HepG2 (cell line): Measurements from ENCODE around the gene AP3D1. TPM values are rescaled to one million over a fixed set of nuclear protein-coding genes. Genes with fewer than 3 reads are reported as not detected.

ENCODE experiments used
- BATF2 ChIP-seq: sonication (generic); formaldehyde crosslinking; IDR thresholded peaks from 2 replicates; pipeline ENCODE4 v1.8.0; 2022; ENCODE audit warnings: mild to moderate bottlenecking, missing genetic modification reagents, moderate library complexity
- CENPT ChIP-seq: sonication (generic); formaldehyde crosslinking; IDR thresholded peaks from 2 replicates; pipeline ENCODE4 v1.8.0; 2022; ENCODE audit warnings: low read depth, mild to moderate bottlenecking, moderate library complexity, missing genetic modification reagents
- FOSL1 ChIP-seq: sonication (generic); formaldehyde crosslinking; IDR thresholded peaks from 2 replicates; pipeline ENCODE4 v1.9.0; 2021; ENCODE audit warnings: missing genetic modification reagents, borderline replicate concordance
- GATA4 ChIP-seq: sonication (generic); IDR thresholded peaks from 2 replicates; pipeline ENCODE4 v1.6.1; 2016; ENCODE audit warnings: antibody characterized with exemption, low read depth, borderline replicate concordance
- GTF2F1 ChIP-seq: fragments of 150-350 bp; IDR thresholded peaks from 2 replicates; pipeline ENCODE4 v1.6.1; 2014; ENCODE audit warnings: low read length
- HNF4G ChIP-seq, 2 experiments: sonication (generic) in 1 of 2; formaldehyde crosslinking in 1 of 2; IDR thresholded peaks; 2 replicates each; pipeline versions ENCODE4 v1.4.0 to v1.6.1; 2011 to 2020; ENCODE audit warnings: borderline replicate concordance in 2 of 2, low read depth in 2 of 2, mild to moderate bottlenecking in 2 of 2, low read length in 1 of 2, missing genetic modification reagents in 1 of 2, moderate library complexity in 1 of 2
- MAFG ChIP-seq: sonication (generic); formaldehyde crosslinking; IDR thresholded peaks from 2 replicates; pipeline ENCODE4 v1.5.1; 2020; ENCODE audit warnings: mild to moderate bottlenecking, missing genetic modification reagents
- NFKB2 ChIP-seq: sonication (generic); formaldehyde crosslinking; IDR thresholded peaks from 2 replicates; pipeline ENCODE4 v1.4.0; 2020; ENCODE audit warnings: missing genetic modification reagents, borderline replicate concordance
- PRDM10 ChIP-seq: sonication (generic); formaldehyde crosslinking; IDR thresholded peaks from 2 replicates; pipeline ENCODE4 v1.4.0; 2020; ENCODE audit warnings: low read depth, missing genetic modification reagents
- SIN3A ChIP-seq: IDR thresholded peaks from 2 replicates; pipeline ENCODE4 v1.6.1; 2011; ENCODE audit warnings: low read depth, mild to moderate bottlenecking, control low read depth, low read length, borderline replicate concordance
- SP140L ChIP-seq: sonication (generic); formaldehyde crosslinking; IDR thresholded peaks from 2 replicates; pipeline ENCODE4 v1.4.0; 2020; ENCODE audit warnings: missing genetic modification reagents, borderline replicate concordance
- TBX2 ChIP-seq: sonication (generic); formaldehyde crosslinking; IDR thresholded peaks from 2 replicates; pipeline ENCODE4 v1.5.0; 2020; ENCODE audit warnings: missing genetic modification reagents, mild to moderate bottlenecking, borderline replicate concordance
- ZFP37 ChIP-seq: sonication (generic); formaldehyde crosslinking; IDR thresholded peaks from 2 replicates; pipeline ENCODE4 v1.4.0; 2020; ENCODE audit warnings: missing genetic modification reagents, borderline replicate concordance
- ZNF124 ChIP-seq: sonication (generic); formaldehyde crosslinking; IDR thresholded peaks from 2 replicates; pipeline ENCODE4 v1.4.0; 2020; ENCODE audit warnings: missing genetic modification reagents
- ZNF180 ChIP-seq: sonication (generic); formaldehyde crosslinking; IDR thresholded peaks from 2 replicates; pipeline ENCODE4 v1.4.0; 2020; ENCODE audit warnings: low read depth, missing genetic modification reagents, borderline replicate concordance
- ZNF362 ChIP-seq: sonication (generic); formaldehyde crosslinking; IDR thresholded peaks from 2 replicates; pipeline ENCODE4 v1.4.0; 2020; ENCODE audit warnings: missing genetic modification reagents, mild to moderate bottlenecking, borderline replicate concordance
- ZNF674 ChIP-seq: sonication (generic); formaldehyde crosslinking; IDR thresholded peaks from 2 replicates; pipeline ENCODE4 v1.5.0; 2020; ENCODE audit warnings: low read depth, mild to moderate bottlenecking, missing genetic modification reagents
- ZNF772 ChIP-seq: sonication (generic); formaldehyde crosslinking; IDR thresholded peaks from 2 replicates; pipeline ENCODE4 v1.5.0; 2020; ENCODE audit warnings: mild to moderate bottlenecking, missing genetic modification reagents
- polyA plus RNA-seq, 8 experiments: library from polyadenylated mRNA; depleted of rRNA in 3 of 8; stranded (reverse) in 7 of 8; unstranded in 1 of 8; fragments of >200 nt; fragmentation: Illumina TruSeq in 4 of 8; extraction: Trizol in 4 of 8; gene quantifications; 2 replicates each; pipeline versions ENCODE4 v1.2.1 to v1.2.3, GENCODE V29; 2011 to 2016; ENCODE audit warnings: low read depth in 4 of 8, missing spikeins in 1 of 8, mixed read lengths in 1 of 8; ENCODE audit not compliant: insufficient read depth in 1 of 8
- total RNA-seq, 5 experiments: library from RNA; depleted of rRNA; stranded (reverse); fragments of >200 nt; fragmentation: Illumina TruSeq; extraction: Trizol; gene quantifications; 2 replicates each; pipeline ENCODE4 v1.2.3, GENCODE V29; 2016; ENCODE audit warnings: low read depth in 1 of 5
- TF ChIP-seq, protein P1 (sequence below): sonication (generic); formaldehyde crosslinking; IDR thresholded peaks from 2 replicates; pipeline ENCODE4 v1.4.0; 2020; ENCODE audit warnings: low read depth, mild to moderate bottlenecking, missing genetic modification reagents
- TF ChIP-seq, protein P2 (sequence below), 2 experiments: fragments of 450-650 bp in 1 of 2; sonication (generic) in 1 of 2; formaldehyde crosslinking; IDR thresholded peaks; 2 replicates each; pipeline versions ENCODE4 v1.5.0 to v1.8.0; 2020 to 2022; ENCODE audit warnings: mild to moderate bottlenecking in 1 of 2, missing genetic modification reagents in 1 of 2

AP3D1 gene
- total and polyA plus RNA-seq, 2 of the 13 experiments (the other 11 are each of a cell fraction or from before 2014, with no cell fraction given), result 68.0 to 82.6 TPM

DNA sequence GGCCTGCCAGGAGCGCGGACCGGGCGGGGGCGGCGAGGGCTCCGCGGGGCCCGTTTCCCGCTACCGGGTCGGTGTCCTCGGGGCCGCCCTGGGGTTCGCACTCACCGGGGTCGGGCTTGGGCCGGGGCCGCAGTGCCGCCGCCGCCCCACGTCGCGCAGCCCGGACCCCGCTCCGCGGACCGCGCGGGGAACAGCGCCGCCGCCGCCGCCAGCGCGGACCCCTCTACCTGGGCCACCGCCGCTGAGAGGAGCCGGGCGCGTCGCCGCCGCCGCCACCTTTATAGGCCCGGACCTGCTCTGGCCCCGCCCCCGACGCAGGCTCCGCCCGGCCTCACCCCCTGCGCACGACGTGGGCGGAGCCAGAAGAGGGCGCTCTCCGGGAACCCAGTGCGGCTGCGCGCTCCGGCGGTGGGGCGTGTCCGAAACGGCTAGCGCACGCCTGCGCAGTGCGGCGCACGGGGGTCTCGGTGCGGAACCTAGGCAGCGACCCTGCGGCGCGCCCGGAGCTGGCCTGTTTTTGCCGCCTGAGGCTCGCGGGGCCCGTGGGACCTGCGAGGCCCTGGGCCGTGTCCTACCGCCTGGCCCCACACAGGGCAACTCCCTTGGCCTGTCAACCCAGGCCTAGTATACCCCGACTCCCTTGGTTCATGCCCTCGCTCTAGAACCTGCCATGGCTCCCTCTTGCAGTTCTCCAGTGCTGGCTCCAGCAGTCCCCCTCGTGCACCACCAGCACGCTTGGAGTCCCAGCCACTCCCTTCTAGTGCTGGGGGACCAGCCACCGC lies 100.2 kb downstream of the AP3D1 start, which contains the start of gene MKNK2 (continued):
- TF ChIP-seq ZNF180 (no peak), ZFP37 (CRISPR knock-in tag) (no peak), ZNF124 (0 out of 2 replicates have a peak, but pooled peaks have one; percentile 19), GATA4 (peak; percentile 55; the same call in 1 of the 2 replicates), NFKB2 (CRISPR knock-in tag) (no peak; the same call in 1 of the 2 replicates), SIN3A (0 out of 2 replicates have a peak, but pooled peaks have one; percentile 42), SP140L (CRISPR knock-in tag) (no peak), ZNF362 (CRISPR knock-in tag) (no peak), PRDM10 (CRISPR knock-in tag) (no peak), ZNF772 (CRISPR knock-in tag) (peak; percentile 70; the same call in 1 of the 2 replicates), HNF4G (IDR thresholded peaks at IDR 0.05; ENCODE audit: borderline replicate concordance, low read depth, low read length) (peak; percentile 14; the same call in 1 of the 2 replicates), HNF4G (CRISPR knock-in tag; IDR thresholded peaks at IDR 0.05; ENCODE audit: borderline replicate concordance, low read depth) (peak; percentile 31; the same call in 1 of the 2 replicates), FOSL1 (CRISPR knock-in tag) (0 out of 2 replicates have a peak, but pooled peaks have one; percentile 29), TBX2 (CRISPR knock-in tag) (peak; percentile 81), BATF2 (no peak), GTF2F1 (peak; percentile 96), MAFG (CRISPR knock-in tag) (no peak), CENPT (CRISPR knock-in tag) (peak; percentile 79; the same call in 1 of the 2 replicates), ZNF674 (CRISPR knock-in tag) (no peak)
- TF ChIP-seq, protein P1, sequence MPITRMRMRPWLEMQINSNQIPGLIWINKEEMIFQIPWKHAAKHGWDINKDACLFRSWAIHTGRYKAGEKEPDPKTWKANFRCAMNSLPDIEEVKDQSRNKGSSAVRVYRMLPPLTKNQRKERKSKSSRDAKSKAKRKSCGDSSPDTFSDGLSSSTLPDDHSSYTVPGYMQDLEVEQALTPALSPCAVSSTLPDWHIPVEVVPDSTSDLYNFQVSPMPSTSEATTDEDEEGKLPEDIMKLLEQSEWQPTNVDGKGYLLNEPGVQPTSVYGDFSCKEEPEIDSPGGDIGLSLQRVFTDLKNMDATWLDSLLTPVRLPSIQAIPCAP, result no peak
- TF ChIP-seq, protein P2, sequence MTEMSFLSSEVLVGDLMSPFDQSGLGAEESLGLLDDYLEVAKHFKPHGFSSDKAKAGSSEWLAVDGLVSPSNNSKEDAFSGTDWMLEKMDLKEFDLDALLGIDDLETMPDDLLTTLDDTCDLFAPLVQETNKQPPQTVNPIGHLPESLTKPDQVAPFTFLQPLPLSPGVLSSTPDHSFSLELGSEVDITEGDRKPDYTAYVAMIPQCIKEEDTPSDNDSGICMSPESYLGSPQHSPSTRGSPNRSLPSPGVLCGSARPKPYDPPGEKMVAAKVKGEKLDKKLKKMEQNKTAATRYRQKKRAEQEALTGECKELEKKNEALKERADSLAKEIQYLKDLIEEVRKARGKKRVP (CRISPR knock-in tag; IDR thresholded peaks at IDR 0.05), result no peak
